HCT116 (cell line): Measurements from ENCODE around the gene IQCN. TPM values are rescaled to one million over a fixed set of nuclear protein-coding genes. Genes with fewer than 3 reads are reported as not detected.

Experiments
- ATAC-seq: fragments of 200-7000 bp; cut with Tn5 transposase; 2 replicates; pipeline ENCODE4 v1.9.1; 2020; ENCODE audit warnings: mild to moderate bottlenecking, moderate library complexity
- BruUV-seq: library from RNA; stranded (reverse); fragments of 400-500 nt; replicated peaks from 2 replicates; lab custom pipeline; 2021; lab: Mats Ljungman, UMichigan
- CTCF ChIA-PET: fragments of 300-600 bp; sonication (Branson Sonifier 250); formaldehyde crosslinking; loops from one replicate; lab custom pipeline; 2021; ENCODE audit warnings: antibody characterized with exemption; lab: Charles Lee
- POLR2A ChIA-PET: fragments of 300-600, 350-600 bp; sonication (Branson Sonifier 250); formaldehyde crosslinking; loops from one replicate; lab custom pipeline; 2021; ENCODE audit warnings: antibody characterized with exemption; lab: Charles Lee
- RAD21 ChIA-PET, 2 experiments: fragments of 300-600 bp; sonication (Branson Sonifier 250); formaldehyde crosslinking; loops; one replicate each; lab custom pipeline; 2023; ENCODE audit warnings: low total read pairs in 2 of 2; ENCODE audit not compliant: uncharacterized antibody in 2 of 2, unreplicated experiment in 2 of 2, low non-redundant PET in 1 of 2; lab: Charles Lee
- DNase-seq: peaks from one replicate; pipeline ENCODE4 v3.0.0-alpha.2; 2010; ENCODE audit warnings: low read depth, low spot score
- H2AFZ ChIP-seq: fragments of 200-600 bp; shearing (Covaris generic), sonication (generic); 2 replicates; pipeline ENCODE4 v1.6.1; 2017; ENCODE audit warnings: low read depth, mixed run types, mixed read lengths, antibody characterized with exemption, low read length; ENCODE audit not compliant: poor library complexity, severe bottlenecking
- H3K27ac ChIP-seq: 2 replicates; pipeline ENCODE4 v1.5.1; 2012; ENCODE audit warnings: low read depth, low read length
- H3K27me3 ChIP-seq: fragments of 200-600 bp; sonication (generic); 2 replicates; pipeline ENCODE4 v1.6.1; 2016; ENCODE audit warnings: mixed run types, low read length, mixed read lengths; ENCODE audit not compliant: insufficient read depth
- H3K36me3 ChIP-seq, 2 experiments: fragments of 200-500 bp in 1 of 2; fragments of 200-600 bp in 1 of 2; sonication (Bioruptor generic) in 1 of 2; sonication (generic) in 1 of 2; 2 replicates each; pipeline versions ENCODE4 v1.5.1 to v1.6.1; 2014 to 2016; ENCODE audit warnings: low read length in 2 of 2, inconsistent platforms in 1 of 2, mixed read lengths in 1 of 2, mixed run types in 1 of 2; ENCODE audit not compliant: insufficient read depth in 2 of 2, control insufficient read depth in 1 of 2
- H3K4me1 ChIP-seq, 2 experiments: fragments of 200-600 bp in 1 of 2; sonication (generic) in 1 of 2; 2 replicates each; pipeline versions ENCODE4 v1.5.1 to v1.6.1; 2012 to 2017; ENCODE audit warnings: low read length in 2 of 2, inconsistent platforms in 1 of 2, mild to moderate bottlenecking in 1 of 2, mixed read lengths in 1 of 2, mixed run types in 1 of 2, moderate library complexity in 1 of 2; ENCODE audit not compliant: insufficient read depth in 2 of 2, control insufficient read depth in 1 of 2
- H3K4me2 ChIP-seq: fragments of 200-600 bp; sonication (generic); 2 replicates; pipeline ENCODE4 v1.6.1; 2017; ENCODE audit warnings: mixed run types, low read length, mixed read lengths
- H3K4me3 ChIP-seq, 2 experiments: fragments of 200-600 bp in 1 of 2; sonication (generic) in 1 of 2; replicated peaks in 1 of 2; 2 replicates each; pipeline ENCODE4 v1.5.1; 2011 to 2016; ENCODE audit warnings: low read length in 2 of 2, control low read depth in 1 of 2, low read depth in 1 of 2, mild to moderate bottlenecking in 1 of 2, mixed read lengths in 1 of 2, mixed run types in 1 of 2
- H3K79me2 ChIP-seq: fragments of 200-600 bp; sonication (generic); 2 replicates; pipeline ENCODE4 v1.6.1; 2017; ENCODE audit warnings: mild to moderate bottlenecking, mixed run types, low read length, moderate library complexity, mixed read lengths; ENCODE audit not compliant: insufficient read depth
- H3K9ac ChIP-seq: fragments of 200-600 bp; sonication (generic); 2 replicates; pipeline ENCODE4 v1.6.1; 2016; ENCODE audit warnings: low read length, mixed read lengths
- H3K9me2 ChIP-seq: fragments of 200-600 bp; sonication (generic), shearing (Covaris generic); 2 replicates; pipeline ENCODE4 v1.6.1; 2017; ENCODE audit warnings: mixed run types, mild to moderate bottlenecking, moderate library complexity; ENCODE audit not compliant: insufficient read depth
- H3K9me3 ChIP-seq, 2 experiments: fragments of 200-500 bp in 1 of 2; fragments of 200-600 bp in 1 of 2; sonication (Bioruptor generic) in 1 of 2; sonication (generic) in 1 of 2; 2 replicates each; pipeline ENCODE4 v1.6.1; 2014 to 2017; ENCODE audit warnings: low read length in 2 of 2, mixed read lengths in 2 of 2, inconsistent platforms in 1 of 2, low read depth in 1 of 2, mild to moderate bottlenecking in 1 of 2, mixed run types in 1 of 2, moderate library complexity in 1 of 2; ENCODE audit not compliant: control insufficient read depth in 1 of 2, insufficient read depth in 1 of 2
- H4K20me1 ChIP-seq: fragments of 200-600 bp; sonication (generic), shearing (Covaris generic); 2 replicates; pipeline ENCODE4 v1.6.1; 2017; ENCODE audit warnings: mixed run types, mild to moderate bottlenecking, moderate library complexity; ENCODE audit not compliant: insufficient read depth
- CBX3 ChIP-seq: IDR thresholded peaks from 2 replicates; pipeline ENCODE4 v1.6.1; 2012; ENCODE audit warnings: low read depth
- CEBPB ChIP-seq: IDR thresholded peaks from 2 replicates; pipeline ENCODE4 v1.6.1; 2012; ENCODE audit warnings: low read depth
- ELF1 ChIP-seq: IDR thresholded peaks from 2 replicates; pipeline ENCODE4 v1.6.1; 2012; ENCODE audit warnings: low read depth, borderline replicate concordance
- EZH2 ChIP-seq: fragments of 200-600 bp; sonication (generic); IDR thresholded peaks from 2 replicates; pipeline ENCODE4 v1.6.1; 2017; ENCODE audit warnings: antibody characterized with exemption, mixed run types
- ZFX ChIP-seq: fragments of 450-650 bp; IDR thresholded peaks from 2 replicates; pipeline ENCODE4 v1.6.1; 2017
- intact Hi-C: fragments of 100-400 bp; cut with micrococcal nuclease; formaldehyde crosslinking; loops from 2 replicates; pipeline ENCODE4 v1.10.0; 2022
- total RNA-seq: library from RNA; stranded (reverse); gene quantifications from one replicate; pipeline ENCODE4 v1.2.1, GENCODE V29; 2021; ENCODE audit not compliant: unreplicated experiment
- TF ChIP-seq, protein P1 (sequence below): IDR thresholded peaks from 2 replicates; pipeline ENCODE4 v1.6.1; 2012; ENCODE audit warnings: low read depth

IQCN gene
- total RNA-seq, 1 experiment from 2014 or later = 4.8 TPM

GRCh38 chr19:18265582-18265981 lies 8.7 kb downstream of the IQCN start:
- H3K4me1 ChIP-seq = no peaks in the 10 kb centered on the region
- POLR2A ChIA-PET = no interaction called here

More at GRCh38 chr19:18265582-18265981, 8.7 kb downstream of the IQCN start:
- no peak overlapping the region for H3K9ac ChIP-seq
- TF ChIP-seq, protein P1, sequence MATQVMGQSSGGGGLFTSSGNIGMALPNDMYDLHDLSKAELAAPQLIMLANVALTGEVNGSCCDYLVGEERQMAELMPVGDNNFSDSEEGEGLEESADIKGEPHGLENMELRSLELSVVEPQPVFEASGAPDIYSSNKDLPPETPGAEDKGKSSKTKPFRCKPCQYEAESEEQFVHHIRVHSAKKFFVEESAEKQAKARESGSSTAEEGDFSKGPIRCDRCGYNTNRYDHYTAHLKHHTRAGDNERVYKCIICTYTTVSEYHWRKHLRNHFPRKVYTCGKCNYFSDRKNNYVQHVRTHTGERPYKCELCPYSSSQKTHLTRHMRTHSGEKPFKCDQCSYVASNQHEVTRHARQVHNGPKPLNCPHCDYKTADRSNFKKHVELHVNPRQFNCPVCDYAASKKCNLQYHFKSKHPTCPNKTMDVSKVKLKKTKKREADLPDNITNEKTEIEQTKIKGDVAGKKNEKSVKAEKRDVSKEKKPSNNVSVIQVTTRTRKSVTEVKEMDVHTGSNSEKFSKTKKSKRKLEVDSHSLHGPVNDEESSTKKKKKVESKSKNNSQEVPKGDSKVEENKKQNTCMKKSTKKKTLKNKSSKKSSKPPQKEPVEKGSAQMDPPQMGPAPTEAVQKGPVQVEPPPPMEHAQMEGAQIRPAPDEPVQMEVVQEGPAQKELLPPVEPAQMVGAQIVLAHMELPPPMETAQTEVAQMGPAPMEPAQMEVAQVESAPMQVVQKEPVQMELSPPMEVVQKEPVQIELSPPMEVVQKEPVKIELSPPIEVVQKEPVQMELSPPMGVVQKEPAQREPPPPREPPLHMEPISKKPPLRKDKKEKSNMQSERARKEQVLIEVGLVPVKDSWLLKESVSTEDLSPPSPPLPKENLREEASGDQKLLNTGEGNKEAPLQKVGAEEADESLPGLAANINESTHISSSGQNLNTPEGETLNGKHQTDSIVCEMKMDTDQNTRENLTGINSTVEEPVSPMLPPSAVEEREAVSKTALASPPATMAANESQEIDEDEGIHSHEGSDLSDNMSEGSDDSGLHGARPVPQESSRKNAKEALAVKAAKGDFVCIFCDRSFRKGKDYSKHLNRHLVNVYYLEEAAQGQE = no peak
- TF ChIP-seq ELF1 (no peak), CEBPB (no peak), EZH2 (no peak), ZFX (no peak), CBX3 (no peak)
- intact Hi-C loops = no loop called here
- no TSS peak for BruUV-seq
- ChIA-PET CTCF (no interaction called here), RAD21 (no interaction called here)
- no peak overlapping the region for H3K27ac ChIP-seq
- H3K4me3 ChIP-seq = no peak overlapping the region
- H3K36me3 ChIP-seq = no peaks in the 10 kb centered on the region
- H2AFZ ChIP-seq = no peak overlapping the region
- H3K9me2 ChIP-seq = no peaks in the 10 kb centered on the region
- no peaks in the 10 kb centered on the region for H3K9me3 ChIP-seq
- no peak overlapping the region for H3K4me2 ChIP-seq
- ATAC-seq (no peak), DNase-seq (no peak)
- no peaks in the 10 kb centered on the region for H3K79me2 ChIP-seq
- no peaks in the 10 kb centered on the region for H4K20me1 ChIP-seq
- H3K27me3 ChIP-seq = no peaks in the 10 kb centered on the region
